Peyer's patch (tissue), 4 donors: Measurements from ENCODE around the gene PAH.

Experiments used
- POLR2A ChIP-seq, 2 donors: fragments of 450-650 bp; IDR thresholded peaks; one replicate each; pipeline ENCODE4 v1.5.1; 2017; ENCODE audit warnings: antibody characterized with exemption in 2 of 2, mild to moderate bottlenecking in 2 of 2, moderate library complexity in 2 of 2
- TF ChIP-seq, protein P1 (sequence below), 6 experiments: fragments of 450-650 bp in 4 of 6; fragments of 200-600 bp in 2 of 6; sonication (generic) in 1 of 6; IDR thresholded peaks; one replicate each; pipeline ENCODE4 v1.5.1; 2017 to 2019; ENCODE audit warnings: antibody characterized with exemption in 6 of 6, mild to moderate bottlenecking in 3 of 6, moderate library complexity in 1 of 6

- TF ChIP-seq, protein P1, sequence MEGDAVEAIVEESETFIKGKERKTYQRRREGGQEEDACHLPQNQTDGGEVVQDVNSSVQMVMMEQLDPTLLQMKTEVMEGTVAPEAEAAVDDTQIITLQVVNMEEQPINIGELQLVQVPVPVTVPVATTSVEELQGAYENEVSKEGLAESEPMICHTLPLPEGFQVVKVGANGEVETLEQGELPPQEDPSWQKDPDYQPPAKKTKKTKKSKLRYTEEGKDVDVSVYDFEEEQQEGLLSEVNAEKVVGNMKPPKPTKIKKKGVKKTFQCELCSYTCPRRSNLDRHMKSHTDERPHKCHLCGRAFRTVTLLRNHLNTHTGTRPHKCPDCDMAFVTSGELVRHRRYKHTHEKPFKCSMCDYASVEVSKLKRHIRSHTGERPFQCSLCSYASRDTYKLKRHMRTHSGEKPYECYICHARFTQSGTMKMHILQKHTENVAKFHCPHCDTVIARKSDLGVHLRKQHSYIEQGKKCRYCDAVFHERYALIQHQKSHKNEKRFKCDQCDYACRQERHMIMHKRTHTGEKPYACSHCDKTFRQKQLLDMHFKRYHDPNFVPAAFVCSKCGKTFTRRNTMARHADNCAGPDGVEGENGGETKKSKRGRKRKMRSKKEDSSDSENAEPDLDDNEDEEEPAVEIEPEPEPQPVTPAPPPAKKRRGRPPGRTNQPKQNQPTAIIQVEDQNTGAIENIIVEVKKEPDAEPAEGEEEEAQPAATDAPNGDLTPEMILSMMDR (IDR thresholded peaks at IDR 0.05): no peak
- TF ChIP-seq POLR2A (IDR thresholded peaks at IDR 0.05): no peak
These were observed 102.2 kb downstream of the PAH start for GRCh38 chr12:102814691-102815367.
